Measurements from ENCODE around the gene URGCP.

GRCh38 chr7:43856316-43856715 lies 50.1 kb downstream of the URGCP start:
- no peak for TF ChIP-seq CTCF (IDR thresholded peaks at IDR 0.05 in 2 of 3, conservative IDR thresholded peaks at IDR 0.05 in 1 of 3; ENCODE audit: borderline replicate concordance in 1 of 3, insufficient read depth in 1 of 3, low read depth in 2 of 3, low read length in 2 of 3)
- no peak for TF ChIP-seq EZH2 (IDR thresholded peaks at IDR 0.05)
- no peak for TF ChIP-seq POLR2A (IDR thresholded peaks at IDR 0.05; ENCODE audit: borderline replicate concordance, extremely low read depth, insufficient read depth, insufficient read length)
- no peak for TF ChIP-seq POLR2AphosphoS5 (IDR thresholded peaks at IDR 0.05; ENCODE audit: low read depth, low read length)
- TF ChIP-seq REST (IDR thresholded peaks at IDR 0.05; ENCODE audit: low read depth): no peak
- TF ChIP-seq ZNF274 (IDR thresholded peaks at IDR 0.05; ENCODE audit: low read depth, low read length): no peak
- no peak for TF ChIP-seq ZFX (IDR thresholded peaks at IDR 0.05)
- no peak for TF ChIP-seq JUND (IDR thresholded peaks at IDR 0.05)
- TF ChIP-seq FOSL1 (IDR thresholded peaks at IDR 0.05; ENCODE audit: low read depth): no peak

All from HCT116 (cell line).